OCI-LY1 (cell line): ENCODE measurements around the gene HIRA.
"Not testable (repeated sequence)": the region's sequence is repeated elsewhere in the genome, so short reads cannot be mapped to it uniquely, and the experiment has no call there.

Experiments
- H2AFZ ChIP-seq: fragments of 200-600 bp; sonication (generic), shearing (Covaris generic); 2 replicates; pipeline ENCODE4 v1.6.0; 2014; ENCODE audit warnings: antibody characterized with exemption, mild to moderate bottlenecking, low read length
- H3F3A ChIP-seq: fragments of 200-600 bp; sonication (generic), shearing (Covaris generic); 2 replicates; pipeline ENCODE4 v1.6.0; 2014; ENCODE audit warnings: mild to moderate bottlenecking, antibody characterized with exemption, low read length, moderate library complexity; ENCODE audit not compliant: insufficient read depth
- H3K27ac ChIP-seq: fragments of 200-600 bp; sonication (generic); 2 replicates; pipeline ENCODE4 v1.5.1; 2014; ENCODE audit warnings: low read length, mixed run types, mild to moderate bottlenecking, low read depth; ENCODE audit not compliant: poor library complexity, severe bottlenecking
- H3K27me3 ChIP-seq: fragments of 200-600 bp; sonication (generic); 2 replicates; pipeline ENCODE4 v1.6.0; 2014; ENCODE audit warnings: antibody characterized with exemption, mild to moderate bottlenecking, low read length, moderate library complexity; ENCODE audit not compliant: insufficient read depth
- H3K36me3 ChIP-seq: fragments of 200-600 bp; sonication (generic); 2 replicates; pipeline ENCODE4 v1.6.1; 2014; ENCODE audit warnings: mild to moderate bottlenecking, antibody characterized with exemption, low read length, moderate library complexity, mixed read lengths; ENCODE audit not compliant: insufficient read depth
- H3K4me1 ChIP-seq: fragments of 200-600 bp; sonication (generic); 2 replicates; pipeline ENCODE4 v1.5.1; 2014; ENCODE audit warnings: mild to moderate bottlenecking, low read length, moderate library complexity; ENCODE audit not compliant: insufficient read depth, severe bottlenecking
- H3K4me2 ChIP-seq: fragments of 200-600 bp; sonication (generic), shearing (Covaris generic); 2 replicates; pipeline ENCODE4 v1.6.1; 2014; ENCODE audit warnings: low read length
- H3K4me3 ChIP-seq: fragments of 200-600 bp; sonication (generic); 2 replicates; pipeline ENCODE4 v1.5.1; 2014; ENCODE audit warnings: low read length, low read depth, mild to moderate bottlenecking, mixed read lengths; ENCODE audit not compliant: poor library complexity, severe bottlenecking
- H3K79me2 ChIP-seq: fragments of 200-600 bp; shearing (Covaris generic); 2 replicates; pipeline ENCODE4 v1.6.1; 2016; ENCODE audit warnings: mixed run types, low read length, mixed read lengths; ENCODE audit not compliant: insufficient read depth
- H3K9ac ChIP-seq: fragments of 200-600 bp; sonication (generic), shearing (Covaris generic); 2 replicates; pipeline ENCODE4 v1.6.1; 2014; ENCODE audit warnings: mild to moderate bottlenecking, low read length, mixed read lengths
- H3K9me2 ChIP-seq: fragments of 200-600 bp; sonication (generic), shearing (Covaris generic); 2 replicates; pipeline ENCODE4 v1.6.1; 2014; ENCODE audit warnings: low read depth, mild to moderate bottlenecking, low read length, mixed read lengths
- H3K9me3 ChIP-seq: fragments of 200-600 bp; shearing (Covaris generic); 2 replicates; pipeline ENCODE4 v1.6.1; 2014; ENCODE audit warnings: low read length, mixed read lengths
- H4K20me1 ChIP-seq: fragments of 200-600 bp; sonication (generic), shearing (Covaris generic); 2 replicates; pipeline ENCODE4 v1.6.0; 2016; ENCODE audit warnings: mild to moderate bottlenecking, low read length; ENCODE audit not compliant: insufficient read depth
- EZH2 ChIP-seq: fragments of 200-600 bp; sonication (generic), shearing (Covaris generic); IDR thresholded peaks from 2 replicates; pipeline ENCODE4 v1.8.0; 2017; ENCODE audit warnings: borderline replicate concordance, mixed run types, mild to moderate bottlenecking, antibody characterized with exemption, low read length, moderate library complexity, mixed read lengths
- TF ChIP-seq, protein P1 (sequence below): fragments of 200-600 bp; sonication (generic), shearing (Covaris generic); IDR thresholded peaks from 2 replicates; pipeline ENCODE4 v1.5.1; 2017; ENCODE audit warnings: mild to moderate bottlenecking, antibody characterized with exemption, low read length, moderate library complexity, mixed read lengths

Gene HIRA

DNA sequence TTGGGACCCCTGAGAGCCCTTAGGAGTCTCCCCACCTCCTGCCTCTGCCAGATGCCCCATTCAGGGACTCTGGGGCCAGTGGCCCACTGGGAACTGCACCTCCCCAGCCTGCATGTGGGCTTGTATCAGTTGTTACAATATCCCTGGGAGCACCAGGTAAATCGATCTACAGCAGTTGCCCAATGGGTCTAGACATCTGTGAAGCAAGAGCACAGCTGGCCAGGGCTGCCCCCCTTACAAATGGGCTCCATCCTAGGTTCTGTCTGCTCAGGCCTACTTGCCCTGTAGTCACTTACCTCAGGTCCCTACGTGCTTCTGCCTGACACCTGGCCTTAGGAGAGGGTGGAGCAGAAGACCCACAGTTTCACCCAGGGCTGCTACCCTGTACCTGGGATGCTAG is 62.7 kb downstream of the HIRA start:
- no peak for TF ChIP-seq EZH2
- TF ChIP-seq, protein P1, sequence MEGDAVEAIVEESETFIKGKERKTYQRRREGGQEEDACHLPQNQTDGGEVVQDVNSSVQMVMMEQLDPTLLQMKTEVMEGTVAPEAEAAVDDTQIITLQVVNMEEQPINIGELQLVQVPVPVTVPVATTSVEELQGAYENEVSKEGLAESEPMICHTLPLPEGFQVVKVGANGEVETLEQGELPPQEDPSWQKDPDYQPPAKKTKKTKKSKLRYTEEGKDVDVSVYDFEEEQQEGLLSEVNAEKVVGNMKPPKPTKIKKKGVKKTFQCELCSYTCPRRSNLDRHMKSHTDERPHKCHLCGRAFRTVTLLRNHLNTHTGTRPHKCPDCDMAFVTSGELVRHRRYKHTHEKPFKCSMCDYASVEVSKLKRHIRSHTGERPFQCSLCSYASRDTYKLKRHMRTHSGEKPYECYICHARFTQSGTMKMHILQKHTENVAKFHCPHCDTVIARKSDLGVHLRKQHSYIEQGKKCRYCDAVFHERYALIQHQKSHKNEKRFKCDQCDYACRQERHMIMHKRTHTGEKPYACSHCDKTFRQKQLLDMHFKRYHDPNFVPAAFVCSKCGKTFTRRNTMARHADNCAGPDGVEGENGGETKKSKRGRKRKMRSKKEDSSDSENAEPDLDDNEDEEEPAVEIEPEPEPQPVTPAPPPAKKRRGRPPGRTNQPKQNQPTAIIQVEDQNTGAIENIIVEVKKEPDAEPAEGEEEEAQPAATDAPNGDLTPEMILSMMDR = no peak
- H2AFZ ChIP-seq = no peak overlapping the region
- no peaks in the 10 kb centered on the region for H3K79me2 ChIP-seq
- H3F3A ChIP-seq = no peaks in the 10 kb centered on the region
- no peak overlapping the region for H3K9ac ChIP-seq
- no peaks in the 10 kb centered on the region for H3K27me3 ChIP-seq
- peaks cover 67% of the 10 kb centered on the region for H3K36me3 ChIP-seq
- no peak overlapping the region for H3K27ac ChIP-seq
- no peaks in the 10 kb centered on the region for H3K4me1 ChIP-seq
- H3K9me3 ChIP-seq = no peaks in the 10 kb centered on the region
- H4K20me1 ChIP-seq = no peaks in the 10 kb centered on the region
- no peak overlapping the region for H3K4me2 ChIP-seq
- H3K9me2 ChIP-seq = no peaks in the 10 kb centered on the region
- no peak overlapping the region for H3K4me3 ChIP-seq

DNA sequence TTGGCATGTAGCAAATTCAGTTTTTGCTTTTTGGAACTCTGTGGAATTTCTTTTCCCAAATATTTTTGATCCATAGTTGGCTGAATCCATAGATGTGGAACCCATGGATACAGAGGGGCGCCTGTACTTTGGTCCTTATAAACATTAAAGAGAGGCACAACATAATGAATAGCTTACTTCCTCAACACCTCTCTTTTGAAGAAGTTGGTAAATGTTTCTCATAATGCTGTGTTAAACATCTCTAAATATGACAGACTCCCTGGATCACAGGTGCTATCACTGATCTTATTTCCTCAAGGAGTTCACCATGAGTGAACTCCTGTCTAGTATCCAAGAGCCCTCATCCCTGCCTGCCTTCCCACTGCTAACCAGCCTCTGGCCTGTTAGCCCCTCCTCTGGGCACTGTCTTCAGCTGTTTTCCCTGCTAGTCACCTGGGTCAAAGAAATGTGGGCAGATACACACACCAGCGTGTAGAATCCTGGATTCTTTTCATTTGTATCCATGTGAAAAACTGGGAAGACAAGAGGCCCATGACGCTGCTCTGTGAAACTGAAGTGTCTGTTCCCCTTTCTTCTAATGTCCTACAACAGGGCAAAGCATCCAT is 63.7 kb downstream of the HIRA start:
- TF ChIP-seq, protein P1 = no peak
- TF ChIP-seq EZH2 = no peak
- no peak overlapping the region for H3K4me3 ChIP-seq
- no peaks in the 10 kb centered on the region for H3K9me3 ChIP-seq
- H3K79me2 ChIP-seq = no peaks in the 10 kb centered on the region
- H3F3A ChIP-seq = no peaks in the 10 kb centered on the region
- H3K27ac ChIP-seq = no peak overlapping the region
- no peaks in the 10 kb centered on the region for H3K4me1 ChIP-seq
- no peaks in the 10 kb centered on the region for H3K9me2 ChIP-seq
- no peaks in the 10 kb centered on the region for H3K27me3 ChIP-seq
- H2AFZ ChIP-seq = no peak overlapping the region
- H3K36me3 ChIP-seq = peaks cover 58% of the 10 kb centered on the region
- H3K4me2 ChIP-seq = no peak overlapping the region
- no peak overlapping the region for H3K9ac ChIP-seq
- no peaks in the 10 kb centered on the region for H4K20me1 ChIP-seq

GRCh38 chr22:19363541-19363940 is 68.0 kb downstream of the HIRA start:
- not testable (repeated sequence) for H4K20me1 ChIP-seq, H3F3A ChIP-seq, H3K27me3 ChIP-seq, H3K4me3 ChIP-seq, H2AFZ ChIP-seq, H3K79me2 ChIP-seq, H3K4me2 ChIP-seq, H3K9me3 ChIP-seq, H3K9ac ChIP-seq, H3K9me2 ChIP-seq, H3K27ac ChIP-seq
- Histone ChIP-seq H3K4me1 (peaks cover 15% of the 10 kb centered on the region), H3K36me3 (peaks cover 62% of the 10 kb centered on the region)

DNA sequence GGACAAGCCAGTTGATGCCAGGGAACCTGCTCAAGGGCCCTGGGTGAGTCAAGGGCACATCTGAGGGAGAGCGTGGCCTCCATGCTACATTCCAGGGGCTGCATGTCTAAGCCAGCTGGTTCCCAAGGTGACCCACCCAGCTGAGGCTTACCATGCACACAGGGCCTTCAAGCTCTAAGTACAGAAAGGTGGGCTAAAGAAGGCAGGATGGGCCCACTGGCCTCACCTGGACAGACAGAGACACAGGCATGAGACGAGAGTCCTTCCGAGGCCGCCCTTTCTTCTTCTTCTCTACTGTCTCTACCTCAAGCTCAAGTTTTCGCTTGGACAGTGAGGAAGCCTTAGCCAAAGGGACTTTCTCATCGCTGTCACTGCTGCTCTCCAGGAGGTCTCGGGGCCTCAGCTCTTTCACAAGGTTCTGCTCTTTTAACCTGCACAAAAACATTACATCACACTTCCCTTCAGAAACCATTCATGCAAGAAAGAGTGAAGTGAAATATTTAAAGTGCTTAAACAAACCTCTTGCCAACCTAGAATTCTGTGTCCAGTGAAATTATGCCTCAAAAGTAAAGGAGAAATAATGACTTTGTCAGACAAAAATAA is 69.9 kb downstream of the HIRA start:
- H3K4me3 ChIP-seq = no peak overlapping the region
- H4K20me1 ChIP-seq = no peaks in the 10 kb centered on the region
- no peaks in the 10 kb centered on the region for H3K9me2 ChIP-seq
- no peaks in the 10 kb centered on the region for H3F3A ChIP-seq
- H2AFZ ChIP-seq = no peak overlapping the region
- no peaks in the 10 kb centered on the region for H3K27me3 ChIP-seq
- no peak for TF ChIP-seq EZH2
- TF ChIP-seq, protein P1 = no peak
- H3K9ac ChIP-seq = no peak overlapping the region
- H3K79me2 ChIP-seq = no peaks in the 10 kb centered on the region
- peaks cover 15% of the 10 kb centered on the region for H3K4me1 ChIP-seq
- peaks cover 62% of the 10 kb centered on the region for H3K36me3 ChIP-seq
- peak overlapping the region; percentile 39 for H3K27ac ChIP-seq
- no peak overlapping the region for H3K4me2 ChIP-seq
- H3K9me3 ChIP-seq = no peaks in the 10 kb centered on the region
